ENCODE results near the gene LOXL3.
"Not testable (repeated sequence)": the region's sequence is repeated elsewhere in the genome, so short reads cannot be mapped to it uniquely, and the experiment has no call there.

Gene LOXL3

DNA sequence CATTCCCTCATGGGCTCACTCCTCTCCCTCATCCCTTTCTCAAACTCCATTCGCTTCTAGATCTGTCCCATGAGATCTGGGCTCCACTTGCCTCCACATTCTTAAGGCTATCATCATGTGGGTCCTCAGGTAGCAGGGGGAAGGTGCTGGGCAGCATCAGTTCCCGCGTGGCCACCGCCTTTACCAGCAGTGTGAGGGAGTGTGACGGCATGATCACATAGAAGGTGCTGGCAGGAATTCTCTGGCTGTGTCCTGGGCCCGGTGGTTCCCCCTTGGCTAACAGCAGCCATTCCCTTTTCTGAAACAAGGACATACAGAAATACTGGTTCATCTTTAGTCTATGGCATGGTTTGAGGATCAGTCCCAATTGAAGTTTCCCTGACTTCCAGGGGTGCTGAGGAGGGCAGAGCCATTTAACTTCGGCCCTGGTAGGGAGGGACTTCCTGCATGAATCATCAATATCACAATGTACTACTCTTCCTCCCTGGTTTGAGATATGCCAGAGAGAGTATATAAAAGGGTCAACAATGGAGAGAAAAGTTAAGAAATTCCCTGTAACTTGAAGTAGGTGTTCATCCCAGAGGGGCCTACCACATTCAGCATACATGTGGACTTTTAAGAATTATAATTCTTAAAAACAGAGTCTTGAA lies 8.5 kb upstream of the LOXL3 start:
- H3K27me3 ChIP-seq (replicated peaks) = no peaks in the 10 kb centered on the region
- no peak overlapping the region for H3K4me3 ChIP-seq (ENCODE audit: low read depth, low read length)
- no peaks in the 10 kb centered on the region for H3K36me3 ChIP-seq (replicated peaks)
- in situ Hi-C loops (cut with HindIII; ENCODE audit: low pct_ligation_motif_present, low sequenced_read_pairs) = no loop called here
- no peak for DNase-seq
- no peak overlapping the region for H3K27ac ChIP-seq
- TF ChIP-seq, protein P1, sequence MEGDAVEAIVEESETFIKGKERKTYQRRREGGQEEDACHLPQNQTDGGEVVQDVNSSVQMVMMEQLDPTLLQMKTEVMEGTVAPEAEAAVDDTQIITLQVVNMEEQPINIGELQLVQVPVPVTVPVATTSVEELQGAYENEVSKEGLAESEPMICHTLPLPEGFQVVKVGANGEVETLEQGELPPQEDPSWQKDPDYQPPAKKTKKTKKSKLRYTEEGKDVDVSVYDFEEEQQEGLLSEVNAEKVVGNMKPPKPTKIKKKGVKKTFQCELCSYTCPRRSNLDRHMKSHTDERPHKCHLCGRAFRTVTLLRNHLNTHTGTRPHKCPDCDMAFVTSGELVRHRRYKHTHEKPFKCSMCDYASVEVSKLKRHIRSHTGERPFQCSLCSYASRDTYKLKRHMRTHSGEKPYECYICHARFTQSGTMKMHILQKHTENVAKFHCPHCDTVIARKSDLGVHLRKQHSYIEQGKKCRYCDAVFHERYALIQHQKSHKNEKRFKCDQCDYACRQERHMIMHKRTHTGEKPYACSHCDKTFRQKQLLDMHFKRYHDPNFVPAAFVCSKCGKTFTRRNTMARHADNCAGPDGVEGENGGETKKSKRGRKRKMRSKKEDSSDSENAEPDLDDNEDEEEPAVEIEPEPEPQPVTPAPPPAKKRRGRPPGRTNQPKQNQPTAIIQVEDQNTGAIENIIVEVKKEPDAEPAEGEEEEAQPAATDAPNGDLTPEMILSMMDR (IDR thresholded peaks at IDR 0.05; ENCODE audit: low read depth, low read length, missing control alignments) = no peak

DNA sequence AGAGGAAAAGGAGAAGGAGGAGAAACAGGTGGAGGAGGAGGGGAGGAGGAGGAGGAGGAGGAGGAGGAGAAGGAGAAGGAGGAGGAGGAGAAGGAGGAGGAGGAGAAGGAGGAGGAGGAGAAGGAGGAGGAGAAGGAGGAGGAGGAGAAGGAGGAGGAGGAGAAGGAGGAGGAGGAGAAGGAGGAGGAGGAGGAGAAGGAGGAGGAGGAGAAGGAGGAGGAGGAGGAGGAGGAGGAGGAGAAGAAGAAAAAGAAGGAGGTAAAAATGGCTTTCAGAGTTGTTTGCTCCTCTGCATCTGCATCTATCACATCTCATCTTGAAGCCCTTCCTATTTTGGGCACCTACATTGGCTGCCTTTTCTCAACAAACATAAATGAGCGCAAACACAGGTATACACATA lies 7.3 kb upstream of the LOXL3 start:
- H3K4me3 ChIP-seq (ENCODE audit: low read depth, low read length); H3K36me3 ChIP-seq (replicated peaks); DNase-seq; H3K27me3 ChIP-seq (replicated peaks); in situ Hi-C loops (cut with HindIII; ENCODE audit: low pct_ligation_motif_present, low sequenced_read_pairs); H3K27ac ChIP-seq: not testable (repeated sequence)

DNA sequence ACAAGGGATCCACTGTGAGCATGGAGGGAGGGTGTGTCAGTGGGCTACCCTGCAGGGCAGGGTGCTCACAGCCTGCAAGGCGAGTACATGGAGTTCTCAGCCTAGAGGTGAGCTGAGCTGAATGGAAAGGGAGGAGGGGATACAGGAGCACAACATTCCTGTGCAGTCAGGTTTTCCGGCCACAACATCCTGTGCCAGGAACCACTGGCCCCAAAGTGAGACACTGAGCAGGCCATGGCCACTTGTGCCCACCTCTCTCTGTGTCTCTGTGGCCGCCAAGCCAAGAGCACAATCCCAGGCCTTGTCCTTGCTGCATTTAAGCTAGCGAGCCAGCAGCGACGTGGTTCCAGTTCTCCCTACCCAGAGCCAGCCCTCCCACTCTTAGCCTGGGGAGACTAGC lies 6.8 kb upstream of the LOXL3 start:
- no peaks in the 10 kb centered on the region for H3K27me3 ChIP-seq (replicated peaks)
- no peak overlapping the region for H3K27ac ChIP-seq
- peaks cover 6% of the 10 kb centered on the region for H3K36me3 ChIP-seq (replicated peaks)
- no peak for DNase-seq
- TF ChIP-seq, protein P1 (IDR thresholded peaks at IDR 0.05; ENCODE audit: low read depth, low read length, missing control alignments) = no peak
- in situ Hi-C loops (cut with HindIII; ENCODE audit: low pct_ligation_motif_present, low sequenced_read_pairs) = no loop called here
- H3K4me3 ChIP-seq (ENCODE audit: low read depth, low read length) = no peak overlapping the region

DNA sequence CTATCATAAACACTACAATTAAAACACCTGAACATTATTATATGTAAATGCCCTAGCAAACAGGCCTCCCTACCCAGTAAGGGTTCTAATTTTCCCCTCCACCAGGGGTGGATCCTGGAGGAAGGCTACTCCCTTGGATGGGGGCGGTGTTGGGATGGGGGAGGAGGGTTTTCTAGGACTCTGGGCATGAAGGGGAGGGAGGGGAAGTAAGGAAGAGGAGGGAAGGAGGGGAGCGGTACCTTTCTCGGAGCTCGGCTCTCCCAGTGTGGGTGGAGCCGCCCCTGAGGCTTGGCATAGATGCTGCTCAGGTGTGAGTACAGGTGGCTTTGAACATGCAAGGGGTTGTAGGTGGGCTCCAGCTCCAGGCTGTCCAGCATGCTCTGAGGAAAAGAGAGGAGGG lies 6.2 kb upstream of the LOXL3 start:
- no peaks in the 10 kb centered on the region for H3K27me3 ChIP-seq (replicated peaks)
- no peak for DNase-seq
- no peak overlapping the region for H3K4me3 ChIP-seq (ENCODE audit: low read depth, low read length)
- TF ChIP-seq, protein P1 (IDR thresholded peaks at IDR 0.05; ENCODE audit: low read depth, low read length, missing control alignments) = no peak
- peaks cover 6% of the 10 kb centered on the region for H3K36me3 ChIP-seq (replicated peaks)
- no peak overlapping the region for H3K27ac ChIP-seq
- in situ Hi-C loops (cut with HindIII; ENCODE audit: low pct_ligation_motif_present, low sequenced_read_pairs) = no loop called here

DNA sequence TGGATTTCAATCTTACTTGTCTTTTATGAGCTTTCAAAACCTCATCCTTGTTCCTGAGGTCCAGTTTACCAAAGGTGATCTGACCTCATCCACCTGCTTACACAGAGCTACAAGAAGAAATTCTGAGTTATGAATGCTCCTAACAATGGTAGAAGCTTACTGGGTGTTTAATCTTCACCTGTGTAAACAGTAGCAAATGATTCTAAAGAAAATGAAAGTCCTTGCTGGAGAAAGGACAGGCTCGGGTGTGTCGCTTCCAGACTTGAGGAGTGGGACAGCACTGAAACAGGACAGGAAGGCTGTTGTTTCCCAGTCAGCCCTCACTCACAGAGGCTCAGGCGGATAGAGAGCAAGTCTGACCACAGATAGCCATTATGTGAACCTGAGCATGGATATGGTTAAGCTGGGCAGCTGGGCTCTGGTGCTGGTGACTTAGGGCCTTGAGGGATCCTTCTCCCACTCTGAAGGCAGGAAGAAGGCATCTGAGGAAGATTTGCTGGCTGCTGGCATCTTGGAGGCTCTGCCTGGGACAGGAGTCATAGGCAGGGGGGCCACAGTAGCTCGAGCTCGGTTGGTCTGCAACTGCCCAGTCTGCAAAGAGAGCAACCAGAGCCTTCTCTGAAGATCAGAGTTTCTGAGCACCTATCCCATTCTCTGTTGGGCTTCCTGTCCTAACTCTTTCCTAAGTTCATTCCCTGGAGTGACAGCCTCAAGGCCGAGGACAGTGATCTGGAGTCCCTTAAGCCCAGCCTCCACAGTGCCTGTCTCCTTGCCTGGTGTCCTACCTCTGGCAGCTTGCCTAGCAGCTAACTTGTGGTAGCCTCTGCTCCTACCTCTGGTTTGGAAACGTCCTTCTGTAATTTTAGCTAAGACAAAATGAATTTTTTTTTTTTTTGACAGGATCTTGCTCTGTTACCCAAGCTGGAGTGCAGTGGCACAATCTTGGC lies 4.8 kb upstream of the LOXL3 start:
- H3K4me3 ChIP-seq (ENCODE audit: low read depth, low read length) = no peak overlapping the region
- H3K27ac ChIP-seq = no peak overlapping the region
- peaks cover 6% of the 10 kb centered on the region for H3K36me3 ChIP-seq (replicated peaks)
- TF ChIP-seq, protein P1 (IDR thresholded peaks at IDR 0.05; ENCODE audit: low read depth, low read length, missing control alignments) = no peak
- in situ Hi-C loops (cut with HindIII; ENCODE audit: low pct_ligation_motif_present, low sequenced_read_pairs) = no loop called here
- H3K27me3 ChIP-seq (replicated peaks) = no peaks in the 10 kb centered on the region
- no peak for DNase-seq

GRCh38 chr2:74556831-74557370 lies 3.2 kb upstream of the LOXL3 start:
- Histone ChIP-seq H3K4me3 (ENCODE audit: low read depth, low read length) (no peak overlapping the region), H3K27ac (no peak overlapping the region), H3K36me3 (replicated peaks) (peaks cover 6% of the 10 kb centered on the region), H3K27me3 (replicated peaks) (no peaks in the 10 kb centered on the region)
- no peak for DNase-seq
- in situ Hi-C loops (cut with HindIII; ENCODE audit: low pct_ligation_motif_present, low sequenced_read_pairs) = no loop called here
- TF ChIP-seq, protein P1 (IDR thresholded peaks at IDR 0.05; ENCODE audit: low read depth, low read length, missing control alignments) = no peak

Measured in brain microvascular endothelial cell (primary cell).